Measurements from ENCODE around the gene BMI1.
"Not testable (repeated sequence)": the region's sequence is repeated elsewhere in the genome, so short reads cannot be mapped to it uniquely, and the experiment has no call there.

Gene BMI1

DNA sequence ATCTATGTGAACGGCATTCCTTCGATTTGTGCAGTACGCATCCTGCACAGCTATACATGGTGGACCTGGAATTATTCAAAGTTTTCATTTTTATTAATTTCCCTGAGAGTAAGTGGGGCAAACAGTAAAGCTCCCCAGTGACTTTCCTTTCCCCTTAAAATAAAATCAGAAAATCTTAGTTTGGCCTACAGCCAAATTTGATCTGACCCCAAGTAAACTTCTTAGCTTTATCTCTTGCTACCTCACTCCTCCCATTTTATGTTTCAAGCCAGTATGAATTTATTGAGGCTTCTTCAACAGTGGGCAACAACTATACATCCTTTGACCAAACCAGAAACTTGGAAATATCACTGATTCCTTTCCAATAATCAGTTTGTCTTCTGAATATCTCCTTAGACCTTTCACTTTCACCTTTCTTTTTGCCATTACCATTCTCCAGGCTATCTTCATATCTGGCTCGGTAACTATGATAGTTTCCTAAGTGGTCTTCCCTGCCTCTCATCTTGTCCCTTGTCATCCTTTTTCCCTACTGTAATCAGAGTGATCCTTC lies 35.5 kb downstream of the BMI1 start:
- no peaks in the 10 kb centered on the region for H3K9me3 ChIP-seq (replicated peaks; ENCODE audit: insufficient read depth, low read length)
- no peak overlapping the region for H3K9ac ChIP-seq (ENCODE audit: low read length)
- H3K79me2 ChIP-seq (ENCODE audit: low read length) = no peaks in the 10 kb centered on the region
- peaks cover 2% of the 10 kb centered on the region; the same call in 1 of the 2 replicates for H3K4me1 ChIP-seq (ENCODE audit: low read length)
- H3K27me3 ChIP-seq (replicated peaks; ENCODE audit: insufficient read depth, low read length) = no peaks in the 10 kb centered on the region
- DNase-seq = no peak
- H3K36me3 ChIP-seq (replicated peaks; ENCODE audit: insufficient read depth, low read length) = no peaks in the 10 kb centered on the region
- H3K4me3 ChIP-seq (ENCODE audit: low read length) = no peak overlapping the region
- no peak overlapping the region for H3K4me2 ChIP-seq (ENCODE audit: low read depth, low read length)
- no peak overlapping the region for H2AFZ ChIP-seq (ENCODE audit: low read length)
- H4K20me1 ChIP-seq (ENCODE audit: insufficient read depth, low read length) = no peaks in the 10 kb centered on the region
- H3K27ac ChIP-seq (ENCODE audit: low read length) = no peak overlapping the region
- no peaks in the 10 kb centered on the region for H3F3A ChIP-seq (ENCODE audit: insufficient read depth, low read length)
- H3K9me2 ChIP-seq (replicated peaks; ENCODE audit: insufficient read depth, low read length) = no peaks in the 10 kb centered on the region
- TF ChIP-seq, protein P1, sequence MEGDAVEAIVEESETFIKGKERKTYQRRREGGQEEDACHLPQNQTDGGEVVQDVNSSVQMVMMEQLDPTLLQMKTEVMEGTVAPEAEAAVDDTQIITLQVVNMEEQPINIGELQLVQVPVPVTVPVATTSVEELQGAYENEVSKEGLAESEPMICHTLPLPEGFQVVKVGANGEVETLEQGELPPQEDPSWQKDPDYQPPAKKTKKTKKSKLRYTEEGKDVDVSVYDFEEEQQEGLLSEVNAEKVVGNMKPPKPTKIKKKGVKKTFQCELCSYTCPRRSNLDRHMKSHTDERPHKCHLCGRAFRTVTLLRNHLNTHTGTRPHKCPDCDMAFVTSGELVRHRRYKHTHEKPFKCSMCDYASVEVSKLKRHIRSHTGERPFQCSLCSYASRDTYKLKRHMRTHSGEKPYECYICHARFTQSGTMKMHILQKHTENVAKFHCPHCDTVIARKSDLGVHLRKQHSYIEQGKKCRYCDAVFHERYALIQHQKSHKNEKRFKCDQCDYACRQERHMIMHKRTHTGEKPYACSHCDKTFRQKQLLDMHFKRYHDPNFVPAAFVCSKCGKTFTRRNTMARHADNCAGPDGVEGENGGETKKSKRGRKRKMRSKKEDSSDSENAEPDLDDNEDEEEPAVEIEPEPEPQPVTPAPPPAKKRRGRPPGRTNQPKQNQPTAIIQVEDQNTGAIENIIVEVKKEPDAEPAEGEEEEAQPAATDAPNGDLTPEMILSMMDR (IDR thresholded peaks at IDR 0.05; ENCODE audit: low read length) = no peak
- TF ChIP-seq EZH2phosphoT487 (IDR thresholded peaks at IDR 0.05; ENCODE audit: low read length) (no peak), EZH2 (optimal IDR thresholded peaks at IDR 0.05; ENCODE audit: low read depth, low read length) (no peak)

DNA sequence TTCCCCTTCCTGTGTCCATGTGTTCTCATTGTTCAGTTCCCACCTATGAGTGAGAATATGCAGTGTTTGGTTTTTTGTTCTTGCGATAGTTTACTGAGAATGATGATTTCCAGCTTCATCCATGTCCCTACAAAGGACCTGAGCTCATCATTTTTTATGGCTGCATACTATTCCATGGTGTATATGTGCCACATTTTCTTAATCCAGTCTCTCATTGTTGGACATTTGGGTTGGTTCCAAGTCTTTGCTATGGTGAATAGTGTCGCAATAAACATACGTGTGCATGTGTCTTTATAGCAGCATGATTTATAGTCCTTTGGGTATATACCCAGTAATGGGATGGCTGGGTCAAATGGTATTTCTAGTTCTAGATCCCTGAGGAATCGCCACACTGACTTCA lies 36.9 kb downstream of the BMI1 start:
- not testable (repeated sequence) for H3K9me2 ChIP-seq (replicated peaks; ENCODE audit: insufficient read depth, low read length); H3K9ac ChIP-seq (ENCODE audit: low read length); H3K36me3 ChIP-seq (replicated peaks; ENCODE audit: insufficient read depth, low read length)

DNA sequence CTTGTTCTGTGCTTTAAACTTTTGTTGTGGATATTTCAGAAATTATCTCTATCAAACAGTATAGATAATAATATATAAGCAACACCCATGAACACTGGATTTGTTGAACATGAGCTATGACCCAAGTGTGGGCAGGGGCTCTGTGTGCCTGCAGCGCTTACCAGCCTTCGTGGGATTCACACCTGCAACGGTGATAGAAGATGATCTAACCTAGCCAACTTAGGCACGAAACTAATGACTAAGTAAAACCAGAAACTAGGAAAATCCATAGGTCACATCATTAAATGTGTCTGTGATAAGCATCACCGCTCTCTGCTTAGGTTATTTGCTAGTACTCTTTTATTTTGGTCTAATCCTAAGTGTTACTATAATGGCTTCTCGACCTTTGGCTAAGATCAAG lies 42.4 kb downstream of the BMI1 start:
- H3K4me1 ChIP-seq (ENCODE audit: low read length) = peaks cover 22% of the 10 kb centered on the region
- no peak overlapping the region for H3K4me2 ChIP-seq (ENCODE audit: low read depth, low read length)
- no peaks in the 10 kb centered on the region for H3K36me3 ChIP-seq (replicated peaks; ENCODE audit: insufficient read depth, low read length)

More for the DNA sequence above, 36.9 kb downstream of the BMI1 start:
- not testable (repeated sequence) for H3K4me2 ChIP-seq (ENCODE audit: low read depth, low read length); H3K9me3 ChIP-seq (replicated peaks; ENCODE audit: insufficient read depth, low read length); H4K20me1 ChIP-seq (ENCODE audit: insufficient read depth, low read length); H3K4me3 ChIP-seq (ENCODE audit: low read length); H3K27me3 ChIP-seq (replicated peaks; ENCODE audit: insufficient read depth, low read length); DNase-seq; H3K79me2 ChIP-seq (ENCODE audit: low read length); H3K27ac ChIP-seq (ENCODE audit: low read length); H3K4me1 ChIP-seq (ENCODE audit: low read length); H2AFZ ChIP-seq (ENCODE audit: low read length); H3F3A ChIP-seq (ENCODE audit: insufficient read depth, low read length)

More for the DNA sequence above, 42.4 kb downstream of the BMI1 start:
- Histone ChIP-seq H3K9me3 (replicated peaks; ENCODE audit: insufficient read depth, low read length) (no peaks in the 10 kb centered on the region), H2AFZ (ENCODE audit: low read length) (no peak overlapping the region), H3K27ac (ENCODE audit: low read length) (no peak overlapping the region), H3K9me2 (replicated peaks; ENCODE audit: insufficient read depth, low read length) (no peaks in the 10 kb centered on the region), H3K79me2 (ENCODE audit: low read length) (no peaks in the 10 kb centered on the region), H3K4me3 (ENCODE audit: low read length) (no peak overlapping the region), H3F3A (ENCODE audit: insufficient read depth, low read length) (no peaks in the 10 kb centered on the region), H3K9ac (ENCODE audit: low read length) (no peak overlapping the region), H4K20me1 (ENCODE audit: insufficient read depth, low read length) (no peaks in the 10 kb centered on the region), H3K27me3 (replicated peaks; ENCODE audit: insufficient read depth, low read length) (no peaks in the 10 kb centered on the region)
- no peak for DNase-seq
- TF ChIP-seq EZH2 (optimal IDR thresholded peaks at IDR 0.05; ENCODE audit: low read depth, low read length) (no peak), EZH2phosphoT487 (IDR thresholded peaks at IDR 0.05; ENCODE audit: low read length) (no peak)
- TF ChIP-seq, protein P1 (IDR thresholded peaks at IDR 0.05; ENCODE audit: low read length) = no peak

Data from MM.1S (cell line).